ENCODE measurements around the gene BTNL3.
"Not testable (repeated sequence)": the region's sequence is repeated elsewhere in the genome, so short reads cannot be mapped to it uniquely, and the experiment has no call there.

- TF ChIP-seq CTCF (IDR thresholded peaks at IDR 0.05; ENCODE audit: low read depth, low read length); EZH2phosphoT487 (IDR thresholded peaks at IDR 0.05; ENCODE audit: low read depth): not testable (repeated sequence)
Observed at GRCh38 chr5:181017448-181017847, 28.8 kb downstream of the BTNL3 start.
